ENCODE data around the gene VPS16.
"Not testable (repeated sequence)": the region's sequence is repeated elsewhere in the genome, so short reads cannot be mapped to it uniquely, and the experiment has no call there.

VPS16 gene

DNA sequence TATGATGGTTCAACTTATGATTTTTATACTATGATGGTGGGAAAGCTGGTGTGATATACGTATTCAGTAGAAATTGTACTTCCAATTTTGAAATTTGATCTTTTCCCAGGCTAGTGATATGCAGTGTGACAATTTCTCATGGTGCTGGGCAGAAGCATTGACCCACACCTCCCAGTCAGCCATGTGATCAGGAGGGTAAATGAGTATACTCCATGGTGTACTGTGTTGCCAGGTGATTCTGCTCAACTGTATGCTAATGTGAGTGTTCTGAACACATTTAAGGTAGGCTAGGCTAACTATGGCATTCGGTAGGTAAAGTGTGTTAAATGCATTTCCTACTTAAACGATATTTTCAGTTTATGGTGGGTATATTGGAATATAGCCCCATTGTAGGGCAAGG, 51.8 kb downstream of the VPS16 start:
- H3K4me1 ChIP-seq: no peaks in the 10 kb centered on the region
- H3K9me3 ChIP-seq: peaks cover 6% of the 10 kb centered on the region; the same call in 1 of the 2 replicates
- H3K36me3 ChIP-seq (replicated peaks): no peaks in the 10 kb centered on the region; the same call in 1 of the 2 replicates
- H3K4me3 ChIP-seq: no peak overlapping the region
- no peak for DNase-seq (ENCODE audit: low spot score in 2 of 2)
- in situ Hi-C loops (cut with MboI; ENCODE audit: low sequenced_read_pairs): no loop called here
- no peaks in the 10 kb centered on the region for H3K27me3 ChIP-seq (ENCODE audit: low read depth)

DNA sequence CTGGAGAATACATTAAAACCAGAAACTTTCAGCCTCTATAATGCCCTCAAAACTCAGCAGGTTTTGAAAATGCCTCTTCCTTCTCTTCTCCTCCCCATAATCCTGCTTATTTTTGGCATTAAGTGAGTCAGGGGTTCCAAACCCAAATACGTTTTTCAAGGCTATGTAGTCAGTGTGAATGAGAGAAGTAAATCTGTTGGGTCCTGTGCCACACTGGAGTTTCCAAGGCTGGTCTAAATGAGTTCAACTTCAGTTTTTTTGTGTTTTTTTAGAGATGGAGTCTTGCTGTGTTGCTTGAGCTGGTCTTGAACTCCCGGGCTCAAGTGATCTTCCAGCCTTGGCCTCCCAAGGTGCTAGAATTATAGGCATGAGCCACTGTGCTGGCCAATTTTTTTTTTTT, 53.7 kb downstream of the VPS16 start:
- no peak overlapping the region for H3K4me3 ChIP-seq
- in situ Hi-C loops (cut with MboI; ENCODE audit: low sequenced_read_pairs): no loop called here
- no peak for DNase-seq (ENCODE audit: low spot score in 2 of 2)
- no peaks in the 10 kb centered on the region for H3K27me3 ChIP-seq (ENCODE audit: low read depth)
- peaks cover 6% of the 10 kb centered on the region; the same call in 1 of the 2 replicates for H3K9me3 ChIP-seq
- H3K36me3 ChIP-seq (replicated peaks): no peaks in the 10 kb centered on the region; the same call in 1 of the 2 replicates
- no peaks in the 10 kb centered on the region for H3K4me1 ChIP-seq

- H3K9me3 ChIP-seq; H3K36me3 ChIP-seq (replicated peaks); H3K4me3 ChIP-seq; H3K27me3 ChIP-seq (ENCODE audit: low read depth); H3K4me1 ChIP-seq; in situ Hi-C loops (cut with MboI; ENCODE audit: low sequenced_read_pairs); DNase-seq (ENCODE audit: low spot score in 2 of 2): not testable (repeated sequence)
Observed at GRCh38 chr20:2895154-2895553, 54.6 kb downstream of the VPS16 start.

GRCh38 chr20:2899243-2899642, 58.7 kb downstream of the VPS16 start:
- Histone ChIP-seq H3K27me3 (ENCODE audit: low read depth) (no peaks in the 10 kb centered on the region), H3K4me3 (no peak overlapping the region), H3K36me3 (replicated peaks) (no peaks in the 10 kb centered on the region; the same call in 1 of the 2 replicates), H3K9me3 (0 out of 2 replicates have a peak, but pooled peaks cover 4% of the 10 kb centered on the region), H3K4me1 (no peaks in the 10 kb centered on the region)
- in situ Hi-C loops (cut with MboI; ENCODE audit: low sequenced_read_pairs): no loop called here
- no peak for DNase-seq (ENCODE audit: low spot score in 2 of 2)

DNA sequence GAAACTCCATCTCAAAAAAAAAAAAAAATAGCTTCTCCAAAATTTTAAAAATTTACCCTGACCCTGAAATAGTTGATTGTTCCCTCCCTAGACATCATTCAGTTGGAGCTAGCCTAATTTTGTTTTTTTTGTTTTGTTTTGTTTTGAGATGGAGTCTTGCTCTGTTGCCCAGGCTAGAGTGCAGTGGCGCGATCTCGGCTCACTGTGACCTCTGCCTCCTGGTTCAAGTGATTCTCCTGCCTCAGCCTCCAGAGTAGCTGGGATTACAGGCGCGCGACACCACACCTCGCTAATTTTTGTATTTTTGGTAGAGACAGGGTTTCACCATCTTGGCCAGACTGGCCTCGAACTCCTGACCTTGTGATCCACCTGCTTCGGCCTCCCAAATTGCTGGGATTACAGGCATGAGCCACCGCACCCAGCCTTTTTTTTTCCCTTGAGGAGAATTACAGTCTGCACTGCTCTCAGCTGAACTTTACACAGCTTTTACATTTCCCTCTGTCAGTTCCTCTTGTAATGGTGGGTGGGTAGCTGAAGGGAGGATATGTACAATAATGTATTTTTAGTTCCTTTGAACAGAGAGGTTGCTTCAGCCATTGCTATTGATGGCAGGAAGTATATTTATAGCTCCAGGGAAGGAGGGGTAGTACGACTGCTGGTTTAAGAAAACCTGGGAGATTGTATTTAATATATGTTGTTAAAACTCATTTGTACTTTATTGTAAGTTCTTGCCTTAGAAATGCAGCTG, 60.5 kb downstream of the VPS16 start:
- Histone ChIP-seq H3K27me3 (ENCODE audit: low read depth) (no peaks in the 10 kb centered on the region), H3K36me3 (replicated peaks) (no peaks in the 10 kb centered on the region), H3K4me3 (no peak overlapping the region), H3K4me1 (no peaks in the 10 kb centered on the region), H3K9me3 (no peaks in the 10 kb centered on the region)
- in situ Hi-C loops (cut with MboI; ENCODE audit: low sequenced_read_pairs): no loop called here
- no peak for DNase-seq (ENCODE audit: low spot score in 2 of 2)

GRCh38 chr20:2902291-2902690, 61.7 kb downstream of the VPS16 start:
- in situ Hi-C loops (cut with MboI; ENCODE audit: low sequenced_read_pairs): no loop called here
- Histone ChIP-seq H3K27me3 (ENCODE audit: low read depth) (no peaks in the 10 kb centered on the region), H3K36me3 (replicated peaks) (no peaks in the 10 kb centered on the region), H3K4me3 (no peak overlapping the region), H3K9me3 (no peaks in the 10 kb centered on the region), H3K4me1 (no peaks in the 10 kb centered on the region; the same call in 1 of the 2 replicates)
- DNase-seq (ENCODE audit: low spot score in 2 of 2): no peak

GRCh38 chr20:2902818-2903217, 62.3 kb downstream of the VPS16 start:
- DNase-seq (ENCODE audit: low spot score in 2 of 2): no peak
- Histone ChIP-seq H3K36me3 (replicated peaks) (no peaks in the 10 kb centered on the region), H3K4me1 (no peaks in the 10 kb centered on the region; the same call in none of the 2 replicates), H3K9me3 (no peaks in the 10 kb centered on the region), H3K4me3 (no peak overlapping the region), H3K27me3 (ENCODE audit: low read depth) (no peaks in the 10 kb centered on the region)
- in situ Hi-C loops (cut with MboI; ENCODE audit: low sequenced_read_pairs): no loop called here

DNA sequence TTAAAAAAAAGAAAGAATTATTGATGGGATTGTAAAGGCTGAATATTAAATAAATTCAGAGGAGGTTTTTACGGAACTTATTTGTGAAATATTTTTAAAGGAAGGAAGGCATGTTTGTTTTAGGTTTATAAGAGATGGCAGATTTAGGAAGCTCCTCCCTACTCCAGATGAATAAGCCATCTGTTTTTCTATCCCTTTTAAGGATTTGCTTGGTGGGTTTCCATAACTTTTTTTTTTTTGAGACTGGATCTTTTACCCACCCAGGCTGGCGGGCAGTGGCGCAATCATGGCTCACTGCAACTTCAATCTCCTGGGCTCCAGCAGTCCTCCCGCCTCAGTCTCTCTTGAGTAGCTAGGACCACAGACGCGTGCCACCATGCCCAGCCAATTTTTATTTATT, 63.1 kb downstream of the VPS16 start:
- Histone ChIP-seq H3K36me3 (replicated peaks) (no peaks in the 10 kb centered on the region), H3K9me3 (no peaks in the 10 kb centered on the region), H3K27me3 (ENCODE audit: low read depth) (no peaks in the 10 kb centered on the region), H3K4me3 (no peak overlapping the region), H3K4me1 (no peaks in the 10 kb centered on the region; the same call in none of the 2 replicates)
- DNase-seq (ENCODE audit: low spot score in 2 of 2): no peak
- in situ Hi-C loops (cut with MboI; ENCODE audit: low sequenced_read_pairs): no loop called here

DNA sequence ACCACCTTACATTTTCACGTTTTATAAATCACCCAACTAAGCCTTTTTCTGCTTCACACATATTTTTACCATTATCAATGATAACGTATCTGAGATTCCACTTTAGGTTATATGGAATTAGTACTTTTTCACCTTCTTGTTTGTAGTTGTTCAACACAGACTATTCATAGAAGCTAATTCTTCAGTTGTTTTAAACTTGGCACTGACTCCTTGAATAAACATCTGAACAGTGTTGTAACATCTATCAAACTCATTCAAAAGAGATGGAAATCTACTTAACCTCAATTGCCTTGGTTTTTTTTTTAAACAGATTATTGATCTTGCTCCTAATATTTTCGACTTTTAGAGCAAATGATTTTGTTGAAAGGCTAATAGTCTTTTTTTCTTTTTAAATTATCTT, 67.0 kb downstream of the VPS16 start:
- Histone ChIP-seq H3K4me1 (no peaks in the 10 kb centered on the region; the same call in none of the 2 replicates), H3K4me3 (no peak overlapping the region), H3K27me3 (ENCODE audit: low read depth) (no peaks in the 10 kb centered on the region), H3K36me3 (replicated peaks) (no peaks in the 10 kb centered on the region), H3K9me3 (no peaks in the 10 kb centered on the region)
- in situ Hi-C loops (cut with MboI; ENCODE audit: low sequenced_read_pairs): no loop called here
- no peak for DNase-seq (ENCODE audit: low spot score in 2 of 2)

DNA sequence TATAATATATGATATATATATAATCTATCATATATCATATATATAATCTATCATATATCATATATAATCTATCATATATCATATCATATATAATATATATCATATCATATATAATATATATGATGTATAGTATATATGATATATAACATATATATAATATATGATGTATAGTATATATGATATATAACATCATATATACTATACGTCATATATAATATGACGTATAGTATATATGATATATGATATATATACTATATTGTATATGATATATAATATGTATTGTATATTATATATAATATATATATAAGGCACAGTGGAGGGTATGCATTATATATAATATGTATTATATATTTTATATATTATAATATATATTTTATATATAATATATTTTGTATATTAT, 69.4 kb downstream of the VPS16 start:
- no peak for DNase-seq (ENCODE audit: low spot score in 2 of 2)
- in situ Hi-C loops (cut with MboI; ENCODE audit: low sequenced_read_pairs): no loop called here
- H3K4me1 ChIP-seq: no peaks in the 10 kb centered on the region; the same call in none of the 2 replicates
- H3K36me3 ChIP-seq (replicated peaks): no peaks in the 10 kb centered on the region
- no peak overlapping the region for H3K4me3 ChIP-seq
- H3K27me3 ChIP-seq (ENCODE audit: low read depth): no peaks in the 10 kb centered on the region
- no peaks in the 10 kb centered on the region for H3K9me3 ChIP-seq

DNA sequence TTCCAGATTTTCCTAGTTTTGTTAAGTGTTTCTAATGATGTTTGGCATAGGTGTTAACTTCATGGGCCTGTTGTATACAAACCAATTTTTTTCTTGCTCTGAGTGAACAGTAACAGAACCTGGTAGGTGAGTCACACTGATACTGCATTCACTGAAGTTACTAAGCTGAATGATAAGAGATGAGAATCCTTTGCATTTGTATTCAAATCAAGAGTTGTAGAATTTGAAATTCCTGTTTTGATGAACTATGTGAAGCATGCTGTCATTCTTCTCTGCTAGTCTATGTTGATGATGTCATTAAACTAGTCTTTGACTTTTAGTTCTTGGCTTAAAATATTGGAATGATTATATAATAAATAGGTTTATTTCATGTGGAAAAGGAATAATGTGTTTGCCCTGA, 70.7 kb downstream of the VPS16 start:
- H3K9me3 ChIP-seq: no peaks in the 10 kb centered on the region
- no peak for DNase-seq (ENCODE audit: low spot score in 2 of 2)
- no peak overlapping the region for H3K4me3 ChIP-seq
- H3K4me1 ChIP-seq: no peaks in the 10 kb centered on the region; the same call in none of the 2 replicates
- in situ Hi-C loops (cut with MboI; ENCODE audit: low sequenced_read_pairs): no loop called here
- no peaks in the 10 kb centered on the region for H3K27me3 ChIP-seq (ENCODE audit: low read depth)
- no peaks in the 10 kb centered on the region for H3K36me3 ChIP-seq (replicated peaks)

- Histone ChIP-seq H3K27me3 (ENCODE audit: low read depth) (no peaks in the 10 kb centered on the region), H3K36me3 (replicated peaks) (no peaks in the 10 kb centered on the region; the same call in 1 of the 2 replicates), H3K4me3 (no peak overlapping the region), H3K4me1 (no peaks in the 10 kb centered on the region), H3K9me3 (no peaks in the 10 kb centered on the region)
- DNase-seq (ENCODE audit: low spot score in 2 of 2): no peak
- in situ Hi-C loops (cut with MboI; ENCODE audit: low sequenced_read_pairs): no loop called here
Observed at GRCh38 chr20:2914160-2914559, 73.6 kb downstream of the VPS16 start.

Data from HAP-1 (cell line).